ENCODE data around the gene NFU1. TPM values are rescaled to one million over a fixed set of nuclear protein-coding genes. Genes with fewer than 3 reads are reported as not detected.

The NFU1 gene
- total and polyA plus RNA-seq, 2 of the 4 experiments (the other 2 are of a cell fraction) = 24.0 to 32.4 TPM

- H3K9ac ChIP-seq (ENCODE audit: low read depth, low read length) = no peak overlapping the region
- no peak overlapping the region for H2AK9ac ChIP-seq (replicated peaks; ENCODE audit: low read depth, low read length, poor library complexity)
- ATAC-seq (ENCODE audit: low read depth) (no peak), DNase-seq (no peak)
- dilution Hi-C loops (cut with HindIII; ENCODE audit: low sequenced_read_pairs, unreplicated experiment) = no loop called here
- peaks cover 18% of the 10 kb centered on the region; the same call in 1 of the 2 replicates for H4K20me1 ChIP-seq (ENCODE audit: insufficient read depth, low read length)
- no peaks in the 10 kb centered on the region for H3K27me3 ChIP-seq (ENCODE audit: control insufficient read depth, insufficient read depth, low read length)
- no peak overlapping the region for H3K27ac ChIP-seq (ENCODE audit: insufficient read depth, low read length)
- no peak overlapping the region for H3K56ac ChIP-seq (ENCODE audit: extremely low read depth, insufficient read depth, low read length)
- no peak for TF ChIP-seq USF2 (IDR thresholded peaks at IDR 0.05; ENCODE audit: low read depth, low read length)
- TF ChIP-seq SMC3 (IDR thresholded peaks at IDR 0.05; ENCODE audit: low read depth, low read length) = no peak
- ChIA-PET CTCF (no interaction called here), POLR2A (ENCODE audit: unreplicated experiment) (no interaction called here)
- H4K91ac ChIP-seq (ENCODE audit: insufficient read depth, low read depth, low read length) = no peak overlapping the region
- H3K4me1 ChIP-seq (ENCODE audit: control insufficient read depth, insufficient read depth, low read length) = no peaks in the 10 kb centered on the region
- BruUV-seq (replicated peaks) = no TSS peak
- H2AK5ac ChIP-seq (ENCODE audit: low read depth, low read length) = no peak overlapping the region
- no peak overlapping the region for H3K4ac ChIP-seq (ENCODE audit: low read depth, low read length)
- H4K5ac ChIP-seq (ENCODE audit: low read depth, low read length) = no peak overlapping the region
- H3K14ac ChIP-seq (replicated peaks; ENCODE audit: low read depth, low read length) = no peak overlapping the region
- WGBS, 2 experiments (ENCODE audit: extremely low coverage in 2 of 2, insufficient read length in 1 of 2) = 80% methylated on average over 1 of the region's 7 CpGs; no CpG with 5 or more reads in 1 of the 2 experiments
- peaks cover 31 to 50% of the 10 kb centered on the region in 2 experiments for H3K79me1 ChIP-seq (ENCODE audit: low read depth in 1 of 2, low read length in 2 of 2)
- H2BK20ac ChIP-seq (ENCODE audit: low read depth, low read length) = no peak overlapping the region
- no peak overlapping the region for H2BK120ac ChIP-seq (ENCODE audit: low read depth, low read length)
- in situ Hi-C loops (cut with MboI; ENCODE audit: low sequenced_read_pairs) = no loop called here
- no peak overlapping the region for H2BK15ac ChIP-seq (ENCODE audit: low read depth, low read length)
- intact Hi-C loops (cut with micrococcal nuclease) = no loop called here
- no peak overlapping the region for H3K4me3 ChIP-seq (ENCODE audit: insufficient read depth, low read depth, low read length)
- no peak overlapping the region for H4K8ac ChIP-seq (ENCODE audit: low read depth in 2 of 2, low read length in 2 of 2)
- no peak overlapping the region for H3K4me2 ChIP-seq (ENCODE audit: low read depth, low read length)
- H3K9me3 ChIP-seq (ENCODE audit: control insufficient read depth, insufficient read depth, low read length) = no peaks in the 10 kb centered on the region
- H2AFZ ChIP-seq (replicated peaks; ENCODE audit: low read length, poor library complexity) = no peak overlapping the region
- peaks cover 10% of the 10 kb centered on the region for H3K9me1 ChIP-seq (ENCODE audit: insufficient read depth, low read length)
- no peak overlapping the region for H2BK5ac ChIP-seq (ENCODE audit: low read depth, low read length, poor library complexity, severe bottlenecking)
- no peak overlapping the region for H3K23ac ChIP-seq (ENCODE audit: low read depth, low read length)
- H3K18ac ChIP-seq (ENCODE audit: low read depth, low read length) = no peak overlapping the region
- peaks cover 59% of the 10 kb centered on the region for H3K36me3 ChIP-seq (ENCODE audit: control insufficient read depth, insufficient read depth, low read length)
These were observed 68.6 kb downstream of the NFU1 start for GRCh38 chr2:69368588-69368987.
